ENCODE data around the gene PPIB. TPM values are rescaled to one million over a fixed set of nuclear protein-coding genes. Genes with fewer than 3 reads are reported as not detected.
"Not testable (repeated sequence)": the region's sequence is repeated elsewhere in the genome, so short reads cannot be mapped to it uniquely, and the experiment has no call there.

Gene PPIB
- total RNA-seq, 6 experiments from 2014 or later, result 276 to 535 (median 474) TPM

DNA sequence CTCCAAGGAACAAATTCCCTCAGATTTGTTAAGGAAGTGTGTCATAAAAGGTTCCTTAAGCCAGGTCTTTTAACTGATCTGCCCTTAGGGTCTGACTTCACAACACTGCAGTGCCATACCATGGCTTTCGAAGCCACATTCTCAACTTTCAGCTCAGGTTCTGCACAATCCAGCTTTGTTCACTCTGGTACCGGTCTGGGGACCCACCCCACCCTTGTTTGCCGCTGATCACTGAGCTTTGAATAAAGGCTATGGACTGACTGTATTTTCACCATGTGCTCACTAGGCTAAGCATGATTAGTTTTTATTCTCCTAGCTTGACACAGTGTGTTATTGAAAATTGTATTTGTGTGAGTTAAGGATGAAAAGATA is 51.2 kb downstream of the PPIB start:
- WGBS (ENCODE audit: insufficient coverage, low coverage, low lambda C conversion rate, missing lambda C conversion rate), result 41% methylated on average over 3 of the region's 3 CpGs
- no peaks in the 10 kb centered on the region for H3K27me3 ChIP-seq
- H3K9me3 ChIP-seq, result no peaks in the 10 kb centered on the region
- H3K27ac ChIP-seq, result peak overlapping the region in 2 of 3 donors; percentile 43 to 53
- DNase-seq (no peak), ATAC-seq (peak; percentile 6 to 26 (median 13))
- peaks cover 0 to 55% (median 27%) of the 10 kb centered on the region in 4 donors for H3K4me1 ChIP-seq
- TF ChIP-seq, protein P1, sequence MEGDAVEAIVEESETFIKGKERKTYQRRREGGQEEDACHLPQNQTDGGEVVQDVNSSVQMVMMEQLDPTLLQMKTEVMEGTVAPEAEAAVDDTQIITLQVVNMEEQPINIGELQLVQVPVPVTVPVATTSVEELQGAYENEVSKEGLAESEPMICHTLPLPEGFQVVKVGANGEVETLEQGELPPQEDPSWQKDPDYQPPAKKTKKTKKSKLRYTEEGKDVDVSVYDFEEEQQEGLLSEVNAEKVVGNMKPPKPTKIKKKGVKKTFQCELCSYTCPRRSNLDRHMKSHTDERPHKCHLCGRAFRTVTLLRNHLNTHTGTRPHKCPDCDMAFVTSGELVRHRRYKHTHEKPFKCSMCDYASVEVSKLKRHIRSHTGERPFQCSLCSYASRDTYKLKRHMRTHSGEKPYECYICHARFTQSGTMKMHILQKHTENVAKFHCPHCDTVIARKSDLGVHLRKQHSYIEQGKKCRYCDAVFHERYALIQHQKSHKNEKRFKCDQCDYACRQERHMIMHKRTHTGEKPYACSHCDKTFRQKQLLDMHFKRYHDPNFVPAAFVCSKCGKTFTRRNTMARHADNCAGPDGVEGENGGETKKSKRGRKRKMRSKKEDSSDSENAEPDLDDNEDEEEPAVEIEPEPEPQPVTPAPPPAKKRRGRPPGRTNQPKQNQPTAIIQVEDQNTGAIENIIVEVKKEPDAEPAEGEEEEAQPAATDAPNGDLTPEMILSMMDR (IDR thresholded peaks at IDR 0.05), result no peak
- TF ChIP-seq POLR2A (IDR thresholded peaks at IDR 0.05), result no peak
- no peak overlapping the region for H3K4me3 ChIP-seq
- H3K36me3 ChIP-seq, result peaks cover 0 to 31% (median 14%) of the 10 kb centered on the region in 4 donors
- intact Hi-C loops (cut with DNase I), result no loop called here

DNA sequence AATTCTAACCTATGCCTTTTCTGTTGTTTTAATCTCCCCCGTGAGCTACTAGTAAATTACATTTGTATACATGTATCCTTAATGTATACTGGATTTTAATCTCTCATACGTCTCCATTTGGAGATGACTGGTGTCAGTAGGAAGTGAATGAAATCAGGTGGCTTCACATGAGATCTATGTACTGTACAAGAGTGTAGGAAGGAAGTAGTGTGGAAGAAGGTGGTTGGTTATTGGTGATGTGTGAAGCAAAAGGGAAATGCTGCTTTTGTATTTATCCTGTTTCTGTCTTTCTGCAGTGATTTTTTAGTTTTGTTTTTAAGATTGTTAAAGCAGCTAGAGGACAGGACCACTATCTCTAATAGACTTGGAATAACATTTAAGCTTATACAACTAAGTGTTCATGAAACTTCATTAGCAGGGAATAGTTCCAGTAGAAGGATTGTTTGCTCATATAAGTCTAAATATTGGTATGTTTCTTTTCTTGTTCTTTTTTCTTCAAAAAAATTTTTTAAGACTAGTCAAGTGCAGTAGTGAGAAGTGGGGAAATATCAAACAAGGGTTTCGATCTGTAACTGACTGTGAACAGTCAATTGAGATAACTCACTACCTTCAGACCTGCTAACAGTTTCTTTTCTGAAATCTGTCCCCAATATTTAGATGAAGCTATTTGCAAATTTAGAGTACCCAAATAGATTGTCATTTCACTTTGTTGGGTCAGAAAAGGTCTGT is 51.7 kb downstream of the PPIB start:
- Histone ChIP-seq H3K27ac (peak overlapping the region in 2 of 3 donors; percentile 43 to 53), H3K27me3 (no peaks in the 10 kb centered on the region), H3K4me3 (no peak overlapping the region), H3K4me1 (peaks cover 0 to 59% (median 27%) of the 10 kb centered on the region in 4 donors), H3K9me3 (no peaks in the 10 kb centered on the region), H3K36me3 (peaks cover 0 to 25% (median 11%) of the 10 kb centered on the region in 4 donors)
- DNase-seq (no peak), ATAC-seq (peak in 1 of 4 donors; percentile 9)
- intact Hi-C loops (cut with DNase I), result no loop called here
- WGBS (ENCODE audit: insufficient coverage, low coverage, low lambda C conversion rate, missing lambda C conversion rate), result 34% methylated on average over 3 of the region's 3 CpGs
- TF ChIP-seq, protein P1 (IDR thresholded peaks at IDR 0.05), result no peak
- TF ChIP-seq POLR2A (IDR thresholded peaks at IDR 0.05), result no peak

DNA sequence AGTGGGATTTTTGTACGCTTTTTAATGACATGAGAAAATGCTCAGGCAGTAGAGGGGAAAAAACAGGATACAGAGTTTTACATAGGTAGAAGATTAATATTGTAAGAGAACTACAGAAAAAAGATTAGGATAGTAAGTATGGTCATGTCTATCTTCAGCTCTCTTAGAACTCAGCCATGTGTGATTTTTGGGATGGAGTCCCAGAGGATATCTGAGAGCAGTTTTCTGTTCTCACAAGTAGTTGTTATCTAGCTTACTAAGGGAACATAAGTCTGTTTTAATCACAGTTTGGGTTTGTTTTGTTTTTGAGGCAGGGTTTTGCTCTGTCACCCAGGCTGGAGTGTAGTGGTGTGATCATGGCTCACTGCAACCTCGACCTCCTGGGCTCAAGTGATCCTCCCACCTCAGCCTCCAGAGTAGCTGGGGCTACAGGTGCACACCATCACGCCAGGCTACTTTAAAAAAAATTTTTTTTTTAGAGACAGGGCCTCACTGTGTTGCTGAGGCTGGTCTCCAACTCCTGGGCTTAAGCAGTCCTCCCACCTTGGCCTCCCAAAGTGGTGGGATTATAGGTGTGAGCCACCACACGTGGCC is 52.6 kb downstream of the PPIB start:
- H3K4me1 ChIP-seq, result peaks cover 0 to 67% (median 31%) of the 10 kb centered on the region in 4 donors
- H3K4me3 ChIP-seq; H3K27ac ChIP-seq; intact Hi-C loops (cut with DNase I); ATAC-seq; H3K27me3 ChIP-seq; DNase-seq; H3K9me3 ChIP-seq: not testable (repeated sequence)
- H3K36me3 ChIP-seq, result peaks cover 0 to 19% (median 8%) of the 10 kb centered on the region in 4 donors
- 93% methylated on average over 4 of the region's 4 CpGs for WGBS (ENCODE audit: insufficient coverage, low coverage, low lambda C conversion rate, missing lambda C conversion rate)

DNA sequence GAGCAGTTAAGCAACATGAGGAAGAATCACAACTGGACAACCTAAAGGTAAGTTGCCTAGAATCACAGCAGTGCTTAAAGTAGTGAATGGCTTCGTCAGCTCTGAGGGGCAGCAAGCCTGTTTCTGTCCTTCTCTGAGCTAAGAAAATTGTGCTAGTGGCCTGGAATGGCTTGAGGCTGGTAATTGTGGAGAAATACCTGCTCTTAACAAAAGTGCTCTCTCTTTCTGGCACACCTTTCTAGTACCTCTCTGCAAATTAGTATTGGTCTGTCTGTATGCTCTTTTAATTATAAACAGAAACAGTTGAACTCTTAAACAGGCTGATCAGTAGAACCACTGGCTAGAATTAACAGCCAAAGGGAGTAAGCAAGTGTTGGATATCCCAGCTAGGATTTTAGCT is 55.5 kb downstream of the PPIB start:
- peaks cover 0 to 72% (median 29%) of the 10 kb centered on the region in 4 donors for H3K4me1 ChIP-seq
- H3K27me3 ChIP-seq, result no peaks in the 10 kb centered on the region
- no peak overlapping the region for H3K4me3 ChIP-seq
- DNase-seq (no peak), ATAC-seq (peak in 1 of 4 donors; percentile 7)
- TF ChIP-seq, protein P1 (IDR thresholded peaks at IDR 0.05), result no peak
- no peak for TF ChIP-seq POLR2A (IDR thresholded peaks at IDR 0.05)
- no peaks in the 10 kb centered on the region for H3K36me3 ChIP-seq
- 60% methylated on average over 1 of the region's 1 CpG for WGBS (ENCODE audit: insufficient coverage, low coverage, low lambda C conversion rate, missing lambda C conversion rate)
- peak overlapping the region in 2 of 3 donors; percentile 30 to 32 for H3K27ac ChIP-seq
- intact Hi-C loops (cut with DNase I), result no loop called here
- no peaks in the 10 kb centered on the region for H3K9me3 ChIP-seq

Small RNAs within 50 kb of the gene (small RNA-seq; reads per million reads assigned to genes)
- 0 reads per million in 2 experiments for gene RF00019

Other genes with a start within 250 kb of the PPIB start
- 10 to 100 TPM in 1 of 6 experiments, 1 to 10 TPM in 5; 1.5 to 11.5 (median 4.7) TPM for gene DAPK2, start 116.5 kb downstream of the PPIB start, total RNA-seq
- 100 to 1,000 TPM in 4 of 6 experiments, 10 to 100 TPM in 2; 84.2 to 186 (median 126) TPM for gene CIAO2A, start 69.2 kb downstream of the PPIB start, total RNA-seq
- gene SNX1, start 67.0 kb downstream of the PPIB start, total RNA-seq, result 10 to 100 TPM; 40.7 to 71.1 (median 59.8) TPM
- 1 to 10 TPM in 5 of 6 experiments, under 1 TPM in 1; 0.43 to 4.2 (median 1.6) TPM for gene SNX22, start 11.3 kb downstream of the PPIB start, total RNA-seq
- 1 to 10 TPM; 3.9 to 7.1 (median 5.5) TPM for gene CSNK1G1, start 193.2 kb upstream of the PPIB start, total RNA-seq
- gene PCLAF, start 218.4 kb upstream of the PPIB start, total RNA-seq, result 1 to 10 TPM in 5 of 6 experiments, under 1 TPM in 1; 0.60 to 5.6 (median 2.1) TPM
- gene TRIP4, start 224.8 kb upstream of the PPIB start, total RNA-seq, result 10 to 100 TPM in 2 of 6 experiments, 1 to 10 TPM in 4; 4.2 to 12.5 (median 9.5) TPM

All from right lobe of liver (tissue), 6 donors.